GM12892 (cell line): Measurements from ENCODE around the gene EPHB2.

Experiments used
- POLR2A ChIP-seq: IDR thresholded peaks from 2 replicates; pipeline ENCODE4 v1.6.1; 2011; ENCODE audit warnings: low read depth, low read length, control low read depth
- POLR2AphosphoS5 ChIP-seq: IDR thresholded peaks from 2 replicates; pipeline ENCODE4 v1.6.1; 2011; ENCODE audit warnings: low read depth, low read length, control low read depth
- TAF1 ChIP-seq: IDR thresholded peaks from 2 replicates; pipeline ENCODE4 v1.6.1; 2011; ENCODE audit warnings: low read depth, mild to moderate bottlenecking, control low read depth, low read length, borderline replicate concordance

DNA sequence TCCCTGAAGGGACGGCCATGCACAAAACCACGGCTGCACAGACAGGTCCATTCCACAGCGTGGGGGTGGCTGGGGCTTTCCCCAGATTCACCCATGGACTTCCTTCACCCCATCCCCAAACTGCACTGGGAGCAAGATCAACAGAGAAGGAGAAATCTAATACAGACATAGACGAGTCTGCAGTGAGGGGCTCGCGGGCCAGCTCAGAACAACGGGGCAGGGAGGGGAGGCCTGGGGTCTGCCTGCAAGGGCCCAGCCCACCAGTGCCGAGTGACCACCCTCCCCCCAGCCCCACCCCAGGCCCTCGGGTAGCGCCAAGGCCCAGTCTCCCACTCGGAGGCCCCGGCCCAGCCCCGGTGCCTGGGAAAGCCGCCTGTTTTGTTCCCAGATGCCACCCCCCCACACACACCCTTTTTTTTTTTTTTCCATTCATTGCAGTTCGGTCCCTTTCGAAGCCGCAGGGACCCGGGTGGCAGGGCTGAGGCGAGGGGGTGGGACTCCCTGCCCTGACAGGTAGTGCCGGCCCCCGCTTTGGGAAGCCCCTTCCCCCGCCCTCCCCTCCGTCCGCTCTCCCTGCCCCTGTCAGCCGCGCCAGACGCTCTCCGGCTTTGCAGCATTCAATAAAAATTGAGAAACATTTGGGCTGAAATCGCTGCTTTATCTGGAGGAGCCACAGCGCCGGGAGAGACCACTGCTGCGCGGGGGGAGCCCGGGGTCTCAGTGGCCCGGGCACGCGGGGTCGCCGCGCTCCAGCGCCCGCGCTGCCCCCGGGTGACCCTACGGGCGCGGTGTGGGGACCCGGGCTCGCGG lies 543 bp upstream of the EPHB2 start:
- TF ChIP-seq POLR2AphosphoS5 (no peak), TAF1 (no peak), POLR2A (no peak)
